ENCODE results near the gene GABBR1.
A peak's percentile ranks its signal among the peaks of the same experiment; 100 is the strongest.

Gene GABBR1

DNA sequence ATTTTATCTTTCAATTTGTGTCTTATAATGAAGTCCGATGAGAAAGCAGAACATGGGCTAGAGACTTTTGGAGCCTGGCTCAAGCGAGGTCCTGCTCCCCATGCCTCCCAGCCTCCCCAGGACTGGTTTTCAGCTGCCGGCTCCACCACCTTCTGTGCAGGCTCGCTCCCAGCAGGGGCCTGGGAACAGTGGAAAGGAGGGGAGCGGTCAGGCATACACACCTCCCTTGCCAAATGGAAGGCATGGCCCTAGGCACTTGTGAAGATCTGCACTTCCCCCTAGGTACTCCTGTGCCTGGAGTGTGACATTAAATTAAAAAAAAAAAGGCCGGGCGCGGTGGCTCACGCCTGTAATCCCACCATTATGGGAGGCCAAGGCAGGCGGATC, 19.2 kb upstream of the GABBR1 start:
- DNase-seq, result no peak

DNA sequence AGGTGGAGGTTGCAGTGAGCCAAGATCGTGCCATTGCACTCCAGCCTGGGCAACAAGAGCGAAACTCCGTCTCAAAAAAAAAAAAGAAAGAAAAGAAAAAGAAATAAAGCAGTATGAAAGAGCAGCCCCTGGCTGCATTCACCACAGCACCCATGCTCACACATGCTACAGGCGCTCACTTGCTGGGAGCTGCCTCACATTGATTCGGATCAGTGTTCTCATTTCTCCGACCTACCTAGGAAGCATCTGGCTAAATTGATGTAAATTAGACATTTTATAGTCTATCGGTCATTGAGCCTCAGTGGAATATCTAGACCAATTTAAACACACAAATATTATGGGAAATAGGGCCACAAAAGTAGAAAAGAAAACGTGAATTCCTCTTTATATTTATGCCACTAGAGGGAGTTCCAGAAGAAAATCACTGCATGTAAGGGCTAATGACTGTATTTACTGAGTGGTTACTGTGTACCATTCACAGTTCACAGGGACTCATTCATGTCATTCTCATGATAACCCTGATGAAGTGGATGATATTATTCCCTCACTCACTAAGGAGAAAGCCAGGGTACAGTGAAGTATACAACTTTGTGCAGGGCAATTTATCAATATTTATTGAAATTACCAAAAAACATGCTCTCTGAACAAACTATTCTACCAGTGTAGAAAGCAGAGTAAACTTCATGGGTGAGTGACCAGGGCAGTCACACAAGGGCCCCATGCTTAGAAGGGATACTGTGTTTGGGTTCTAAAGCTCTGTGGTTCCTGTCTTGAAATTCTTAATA, 18.6 kb upstream of the GABBR1 start:
- DNase-seq, result peak; percentile 21 to 56

DNA sequence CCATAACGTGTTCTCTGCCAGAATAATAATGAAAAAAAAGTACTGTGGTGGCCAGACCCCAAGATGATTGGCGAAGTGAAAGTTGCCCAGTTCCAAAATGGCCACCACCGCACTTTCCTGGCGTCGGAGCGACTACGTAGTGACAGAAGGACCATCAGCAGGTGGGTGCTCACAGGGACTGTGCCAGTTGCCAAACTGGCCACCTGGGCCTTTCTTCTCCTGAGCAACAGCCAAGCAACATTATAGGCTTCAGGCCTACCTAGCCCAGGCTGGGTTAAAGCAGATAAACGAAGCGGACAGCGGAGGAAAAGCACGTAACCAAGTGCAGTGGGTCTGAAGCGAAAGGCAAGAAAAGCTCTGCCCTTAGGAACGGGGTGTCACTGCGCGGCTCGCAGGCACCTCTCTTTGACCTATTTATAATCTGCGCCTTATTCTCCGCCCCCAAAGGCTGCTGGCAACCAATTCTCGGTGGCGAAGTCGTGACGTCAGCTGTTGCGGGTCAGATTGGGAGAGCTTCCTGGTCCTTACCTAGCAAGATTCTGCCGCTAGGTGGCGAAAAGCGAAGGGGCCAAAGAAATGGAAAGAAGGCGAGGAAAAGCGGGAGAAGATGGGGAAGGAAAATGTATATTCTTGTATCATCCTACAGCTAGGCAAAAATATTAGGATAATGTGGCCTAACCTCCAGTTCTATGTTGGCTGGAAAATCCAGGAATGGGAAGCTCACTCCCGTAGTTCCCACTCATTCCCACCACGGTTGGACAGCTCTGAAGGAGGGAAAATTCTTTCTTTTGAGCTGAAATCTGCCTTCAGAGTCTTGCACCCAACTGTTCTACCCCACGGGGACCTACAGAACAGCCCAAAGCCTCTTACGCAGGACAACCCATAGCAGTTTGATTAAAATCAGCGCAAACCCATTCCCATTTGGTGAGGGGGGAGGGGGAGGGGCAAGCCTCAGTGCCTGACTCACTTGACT, 17.0 kb upstream of the GABBR1 start:
- DNase-seq, result peak; percentile 92 to 97

- peak; percentile 22 to 57 for DNase-seq
Measured at GRCh38 chr6:29647927-29648642, 15.1 kb upstream of the GABBR1 start.

GRCh38 chr6:29641430-29642148, 8.6 kb upstream of the GABBR1 start:
- no peak for DNase-seq

DNA sequence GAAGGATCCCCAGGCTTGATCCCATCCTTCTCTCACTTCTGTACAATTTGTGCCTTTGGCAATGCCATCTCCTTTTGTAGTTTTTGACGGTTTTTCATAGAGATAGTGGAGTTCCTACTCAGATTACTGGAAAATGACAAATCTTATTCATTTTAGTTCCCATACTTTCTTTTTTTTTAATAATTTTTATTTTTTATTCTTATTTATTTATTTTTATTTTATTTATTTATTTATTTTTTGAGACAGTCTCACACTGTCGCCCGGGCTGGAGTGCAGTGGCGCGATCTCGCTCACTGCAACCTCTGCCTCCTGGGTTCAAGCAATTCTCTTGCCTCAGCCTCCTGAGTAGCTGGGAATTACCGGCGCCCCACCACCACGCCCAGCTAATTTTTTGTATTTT, 4.3 kb upstream of the GABBR1 start:
- DNase-seq, result no peak

GRCh38 chr6:29633534-29633905, 537 bp upstream of the GABBR1 start:
- DNase-seq, result no peak

- peak; percentile 19 to 64 for DNase-seq
Measured at GRCh38 chr6:29631860-29632731, 887 bp downstream of the GABBR1 start.

- no peak for DNase-seq
Measured at GRCh38 chr6:29631209-29631810, 1.7 kb downstream of the GABBR1 start.

DNA sequence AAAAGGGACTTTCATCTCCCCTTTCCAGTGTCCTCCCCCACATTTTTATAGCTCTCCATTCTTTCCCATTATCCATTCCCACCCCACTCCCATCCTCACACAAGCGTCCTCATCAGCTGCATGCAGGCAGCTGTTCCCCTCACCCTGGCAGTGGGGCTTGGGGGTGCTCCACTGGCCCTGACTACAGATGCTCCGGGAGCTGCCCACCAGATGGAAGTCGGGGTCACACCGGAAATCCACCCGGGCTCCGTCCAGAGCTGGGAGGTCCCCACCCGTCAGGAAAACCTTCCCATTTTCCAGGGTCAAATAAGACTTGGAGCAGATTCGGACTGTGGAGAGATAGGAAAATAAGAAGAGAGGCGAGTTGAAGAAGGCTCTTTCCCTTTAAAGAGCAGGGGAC, 2.7 kb downstream of the GABBR1 start:
- no peak for DNase-seq

DNA sequence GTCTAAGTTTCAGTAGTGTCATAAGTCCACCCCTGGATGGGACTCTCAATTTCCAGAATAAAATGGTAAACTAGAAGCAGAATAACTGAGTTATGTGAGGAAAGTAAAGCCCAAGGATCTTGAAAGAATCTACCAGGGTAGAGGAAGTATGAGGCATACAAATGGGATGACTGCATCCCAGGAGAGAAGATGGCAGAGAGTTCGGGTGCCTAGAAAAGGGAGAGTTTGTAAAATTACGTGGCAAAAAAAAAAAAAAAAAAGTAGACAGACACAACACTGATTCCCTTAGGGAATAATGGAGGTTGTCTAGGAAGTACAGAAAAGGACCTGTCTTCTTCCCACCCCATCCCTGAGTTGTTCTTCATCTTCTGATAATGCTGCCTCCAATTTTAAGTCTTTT, 3.4 kb downstream of the GABBR1 start:
- no peak for DNase-seq

GRCh38 chr6:29628419-29629281, 4.3 kb downstream of the GABBR1 start:
- DNase-seq, result peak; percentile 68 to 84

DNA sequence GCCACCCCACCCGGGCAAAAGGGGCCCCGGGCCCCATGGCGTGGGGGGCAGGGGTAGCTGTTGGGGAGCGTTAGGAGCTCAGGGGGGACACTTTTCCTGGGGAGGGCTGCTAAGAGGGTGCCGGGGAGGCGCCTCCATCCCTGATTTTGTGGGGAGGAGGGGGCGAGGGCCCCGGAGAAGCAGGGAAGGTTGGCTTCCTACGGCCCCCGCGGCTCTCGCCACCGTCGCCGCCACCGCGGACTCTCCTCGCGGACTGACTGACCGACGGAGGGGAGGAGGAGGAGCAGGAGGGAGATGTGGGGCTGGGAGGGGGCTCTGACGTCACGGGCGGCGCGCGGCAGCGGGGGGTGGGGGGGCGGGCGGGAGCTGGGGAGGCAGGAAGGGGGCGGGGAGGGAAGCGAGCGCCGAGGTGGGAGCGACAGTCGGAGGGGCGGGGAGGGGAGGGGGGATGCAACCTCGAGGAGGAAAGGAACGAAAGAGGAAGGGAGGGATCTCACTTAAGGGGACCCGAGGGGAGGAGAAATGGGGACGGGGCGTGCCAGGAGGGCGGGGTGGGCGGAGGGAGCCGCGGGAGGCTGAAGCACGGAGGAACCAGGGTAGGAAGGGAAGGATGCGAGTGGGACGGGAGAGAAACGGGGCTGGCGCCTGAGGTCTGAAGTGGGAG, 5.1 kb downstream of the GABBR1 start:
- peak; percentile 71 to 91 for DNase-seq

- no peak for DNase-seq
Measured at GRCh38 chr6:29626948-29627754, 5.8 kb downstream of the GABBR1 start.

GRCh38 chr6:29625337-29625930, 7.5 kb downstream of the GABBR1 start:
- DNase-seq, result no peak

GRCh38 chr6:29624520-29624961, 8.4 kb downstream of the GABBR1 start:
- no peak for DNase-seq

DNA sequence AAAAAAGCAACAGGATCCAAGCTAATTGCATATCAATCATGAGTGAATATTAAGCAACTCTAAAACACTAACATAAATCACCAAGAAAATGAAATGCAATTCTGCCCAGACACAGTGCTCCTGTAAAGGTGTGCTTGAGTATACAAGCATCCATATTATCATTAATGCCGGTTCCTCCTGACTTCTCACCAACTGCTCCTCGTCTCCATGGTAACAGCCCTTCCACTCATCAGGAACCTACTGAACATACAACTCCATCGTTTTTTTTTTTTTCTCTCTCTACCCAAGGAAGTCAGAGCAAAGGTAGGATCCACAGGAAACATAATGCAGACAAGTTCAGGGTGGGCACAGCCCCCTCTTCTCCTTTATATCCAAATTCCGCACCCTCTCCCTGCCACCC, 12.4 kb downstream of the GABBR1 start:
- no peak for DNase-seq

GRCh38 chr6:29619578-29620160, 13.3 kb downstream of the GABBR1 start:
- DNase-seq, result no peak
